GM12878 (cell line): ENCODE data around the gene IL1RAPL1. TPM values are rescaled to one million over a fixed set of nuclear protein-coding genes. Genes with fewer than 3 reads are reported as not detected.

Experiments
- ATAC-seq: fragments of 200-7000 bp; cut with Tn5 transposase; 3 replicates; pipeline ENCODE4 v1.9.1; 2020; ENCODE audit warnings: mild to moderate bottlenecking, moderate library complexity
- BruUV-seq: library from RNA; stranded (reverse); fragments of 400-500 nt; replicated peaks from 2 replicates; lab custom pipeline; 2021; lab: Mats Ljungman, UMichigan
- CTCF ChIA-PET: fragments of 300-600 bp; sonication (Branson Sonifier 250); formaldehyde crosslinking; extraction: SDS; loops from one replicate; lab custom pipeline; 2021; ENCODE audit warnings: inconsistent platforms; lab: Yijun Ruan, JAX
- POLR2A ChIA-PET: fragments of 350-600 bp; formaldehyde crosslinking; extraction: SDS; loops from one replicate; lab custom pipeline; 2021; ENCODE audit warnings: inconsistent platforms; lab: Charles Lee
- RAD21 ChIA-PET: fragments of 300-600 bp; sonication (Branson Sonifier 250); formaldehyde crosslinking; loops from one replicate; lab custom pipeline; 2023; ENCODE audit warnings: antibody characterized with exemption; ENCODE audit not compliant: unreplicated experiment; lab: Charles Lee
- SMC1A ChIA-PET: fragments of 300-600 bp; sonication (Branson Sonifier 250); formaldehyde crosslinking; loops from one replicate; lab custom pipeline; 2023; ENCODE audit not compliant: unreplicated experiment, uncharacterized antibody; lab: Charles Lee
- DNase-seq: peaks from one replicate; pipeline ENCODE4 v3.0.0-alpha.2; 2011; ENCODE audit warnings: low read depth, low spot score
- FAIRE-seq: peaks from 3 replicates; lab custom pipeline; 2011; peaks lifted over from hg19 to GRCh38; lab: Jason Lieb, UNC
- H2AFZ ChIP-seq: 2 replicates; pipeline ENCODE4 v1.6.0; 2011; ENCODE audit warnings: low read depth, low read length, control low read depth; ENCODE audit not compliant: control insufficient read depth
- H3K27ac ChIP-seq: 2 replicates; pipeline ENCODE4 v1.5.1; 2011; ENCODE audit warnings: control low read depth; ENCODE audit not compliant: control insufficient read depth, insufficient read depth
- H3K27me3 ChIP-seq, 2 experiments: replicated peaks in 1 of 2; 2 replicates each; pipeline versions ENCODE4 v1.6.0 to v1.6.1; 2011; ENCODE audit warnings: low read length in 1 of 2; ENCODE audit not compliant: control insufficient read depth in 2 of 2, insufficient read depth in 2 of 2
- H3K36me3 ChIP-seq, 2 experiments: 2 replicates each; pipeline ENCODE4 v1.5.1; 2011; ENCODE audit warnings: low read length in 1 of 2; ENCODE audit not compliant: control insufficient read depth in 2 of 2, insufficient read depth in 2 of 2
- H3K4me1 ChIP-seq: 2 replicates; pipeline ENCODE4 v1.6.1; 2011; ENCODE audit warnings: mild to moderate bottlenecking, low read length, moderate library complexity, mixed read lengths; ENCODE audit not compliant: control insufficient read depth, insufficient read depth
- H3K4me2 ChIP-seq: 2 replicates; pipeline ENCODE4 v1.6.0; 2011; ENCODE audit warnings: control low read depth; ENCODE audit not compliant: control insufficient read depth, insufficient read depth
- H3K4me3 ChIP-seq: fragments of 200-600 bp; sonication (generic); 2 replicates; pipeline ENCODE4 v1.5.1; 2016
- H3K79me2 ChIP-seq: 2 replicates; pipeline ENCODE4 v1.6.0; 2011; ENCODE audit warnings: low read length; ENCODE audit not compliant: control insufficient read depth, insufficient read depth
- H3K9ac ChIP-seq: 2 replicates; pipeline ENCODE4 v1.8.0; 2011; ENCODE audit warnings: low read length, control low read depth, mixed read lengths; ENCODE audit not compliant: control insufficient read depth, insufficient read depth
- H3K9me3 ChIP-seq: replicated peaks from 3 replicates; pipeline ENCODE4 v1.5.1; 2011; ENCODE audit warnings: mild to moderate bottlenecking, low read length; ENCODE audit not compliant: control insufficient read depth, insufficient read depth
- H4K20me1 ChIP-seq: 2 replicates; pipeline ENCODE4 v1.6.0; 2011; ENCODE audit not compliant: control insufficient read depth, insufficient read depth
- ELK1 ChIP-seq: IDR thresholded peaks from 2 replicates; pipeline ENCODE4 v1.6.1; 2012; ENCODE audit warnings: low read depth, low read length, improper control_type of control experiment
- JUND ChIP-seq: IDR thresholded peaks from 2 replicates; pipeline ENCODE4 v1.6.1; 2012; ENCODE audit warnings: low read depth, mild to moderate bottlenecking, low read length, improper control_type of control experiment, moderate library complexity
- MEF2A ChIP-seq: IDR thresholded peaks from 2 replicates; pipeline ENCODE4 v1.6.1; 2011; ENCODE audit warnings: low read depth, mild to moderate bottlenecking, low read length, moderate library complexity; ENCODE audit not compliant: insufficient read depth
- NKRF ChIP-seq: fragments of 450-650 bp; conservative IDR thresholded peaks from 2 replicates; pipeline ENCODE4 v1.6.1; 2017; ENCODE audit warnings: mild to moderate bottlenecking, moderate library complexity
- NR2C1 ChIP-seq: fragments of 450-650 bp; IDR thresholded peaks from 2 replicates; pipeline ENCODE4 v1.6.1; 2017; ENCODE audit warnings: antibody characterized with exemption, mild to moderate bottlenecking, moderate library complexity
- PAX5 ChIP-seq: IDR thresholded peaks from 2 replicates; pipeline ENCODE4 v1.6.1; 2011; ENCODE audit warnings: low read depth, low read length, borderline replicate concordance
- RB1 ChIP-seq: fragments of 450-650 bp; formaldehyde crosslinking; IDR thresholded peaks from 2 replicates; pipeline ENCODE4 v1.6.1; 2017; ENCODE audit warnings: mild to moderate bottlenecking, borderline replicate concordance
- RFX5 ChIP-seq: IDR thresholded peaks from 2 replicates; pipeline ENCODE4 v1.6.1; 2011; ENCODE audit warnings: low read depth, low read length, improper control_type of control experiment
- RUNX3 ChIP-seq: IDR thresholded peaks from 2 replicates; pipeline ENCODE4 v1.6.1; 2012; ENCODE audit warnings: low read length, inconsistent platforms
- SREBF1 ChIP-seq: IDR thresholded peaks from 2 replicates; pipeline ENCODE4 v1.6.1; 2012; ENCODE audit warnings: mild to moderate bottlenecking, low read length
- USF2 ChIP-seq: IDR thresholded peaks from 2 replicates; pipeline ENCODE4 v1.6.1; 2011; ENCODE audit warnings: low read depth, low read length, improper control_type of control experiment, borderline replicate concordance
- ZBTB4 ChIP-seq: fragments of 450-650 bp; formaldehyde crosslinking; IDR thresholded peaks from 2 replicates; pipeline ENCODE4 v1.4.0; 2022; ENCODE audit warnings: mild to moderate bottlenecking, moderate library complexity
- ZNF274 ChIP-seq: IDR thresholded peaks from one replicate; pipeline ENCODE4 v1.8.0; 2011; ENCODE audit not compliant: insufficient read length, insufficient read depth
- WGBS: methylation state at CpG from one replicate; pipeline ENCODE4 v1.1.6; 2016; ENCODE audit warnings: low lambda C conversion rate; ENCODE audit not compliant: insufficient replicate concordance, insufficient coverage; ENCODE audit errors: missing lambda C conversion rate; 5-methylcytosine and 5-hydroxymethylcytosine counted together
- in situ Hi-C: fragments of 300-500 bp; cut with MboI; formaldehyde crosslinking; loops from 9 replicates; pipeline ENCODE4 v1.14.3; 2018; ENCODE audit warnings: mixed read lengths
- intact Hi-C: fragments of 100-400 bp; cut with micrococcal nuclease; formaldehyde crosslinking; loops from one replicate; pipeline ENCODE4 v1.14.2; 2022; ENCODE audit not compliant: unreplicated experiment
- polyA plus RNA-seq, 11 experiments: library from polyadenylated mRNA; depleted of rRNA in 4 of 11; unstranded in 6 of 11; stranded (reverse) in 5 of 11; fragments of >200 nt; fragmentation: Nextera tagmentation in 4 of 11; fragmentation: Illumina TruSeq in 1 of 11; extraction: Ambion mirVana in 4 of 11; extraction: Trizol in 1 of 11; gene quantifications; 1 replicate in 1 of 11; 2 replicates in 10 of 11; pipeline versions ENCODE4 v1.2.1 to v1.2.3, GENCODE V29; 2011 to 2016; ENCODE audit warnings: inconsistent platforms in 2 of 11, missing spikeins in 2 of 11, low read depth in 1 of 11
- total RNA-seq, 4 experiments: library from RNA; depleted of rRNA in 3 of 4; stranded (reverse); fragments of >200 nt in 3 of 4; fragmentation: Illumina TruSeq in 1 of 4; extraction: Trizol in 1 of 4; gene quantifications; 2 replicates each; pipeline versions ENCODE4 v1.2.1 to v1.2.3, GENCODE V29; 2013 to 2021

IL1RAPL1 gene
- total and polyA plus RNA-seq, 10 of the 15 experiments (the other 5 are each of a cell fraction or from before 2014, with no cell fraction given), result not detected

- TF ChIP-seq RB1, result no peak
- TF ChIP-seq ELK1, result no peak
- TF ChIP-seq USF2, result no peak
- TF ChIP-seq RFX5, result no peak
Measured at GRCh38 chrX:29382811-29383210, 795.6 kb downstream of the IL1RAPL1 start (continued).

- no peaks in the 10 kb centered on the region for H3K4me1 ChIP-seq
- WGBS, result 4% methylated on average over 1 of the region's 1 CpG
- no peak overlapping the region for H3K4me3 ChIP-seq
- ChIA-PET SMC1A (no interaction called here), RAD21 (no interaction called here), CTCF (interaction anchor here (0.6 kb wide), 1 partner anchor 1905 kb away, joined by 4 read pairs; no protein-coding TSS in a partner anchor), POLR2A (no interaction called here)
- no peak overlapping the region for H3K27ac ChIP-seq
- in situ Hi-C loops (no loop called here), intact Hi-C loops (no loop called here)
- H3K9me3 ChIP-seq, result no peaks in the 10 kb centered on the region
- H3K9ac ChIP-seq, result no peak overlapping the region
- no peak overlapping the region for H2AFZ ChIP-seq
- FAIRE-seq, result no peak
- BruUV-seq, result no TSS peak
- ATAC-seq, result no peak
- no peaks in the 10 kb centered on the region for H4K20me1 ChIP-seq
- H3K36me3 ChIP-seq, result no peaks in the 10 kb centered on the region
- H3K27me3 ChIP-seq, result no peaks in the 10 kb centered on the region; a peak in 1 of 4 replicates
- no peaks in the 10 kb centered on the region for H3K79me2 ChIP-seq
- no peak overlapping the region for H3K4me2 ChIP-seq
- no peak for DNase-seq
- TF ChIP-seq PAX5 (no peak), NKRF (no peak), JUND (no peak), ZNF274 (no peak), ZBTB4 (no peak), NR2C1 (no peak), RUNX3 (no peak), MEF2A (no peak), SREBF1 (no peak)
Measured at GRCh38 chrX:29388509-29388908, 801.3 kb downstream of the IL1RAPL1 start.
